ENCODE measurements around the gene CUL4A.

The CUL4A gene

GRCh38 chr13:113182046-113182445 lies 27.4 kb upstream of the CUL4A start (continued):
- no peak for TF ChIP-seq ZNF692 (tag by site-specific recombination; IDR thresholded peaks at IDR 0.05)
- no peak for TF ChIP-seq OSR2 (tag by site-specific recombination; IDR thresholded peaks at IDR 0.05)
- no peak for TF ChIP-seq ZNF837 (tag by site-specific recombination; IDR thresholded peaks at IDR 0.05)
- TF ChIP-seq, protein P1, sequence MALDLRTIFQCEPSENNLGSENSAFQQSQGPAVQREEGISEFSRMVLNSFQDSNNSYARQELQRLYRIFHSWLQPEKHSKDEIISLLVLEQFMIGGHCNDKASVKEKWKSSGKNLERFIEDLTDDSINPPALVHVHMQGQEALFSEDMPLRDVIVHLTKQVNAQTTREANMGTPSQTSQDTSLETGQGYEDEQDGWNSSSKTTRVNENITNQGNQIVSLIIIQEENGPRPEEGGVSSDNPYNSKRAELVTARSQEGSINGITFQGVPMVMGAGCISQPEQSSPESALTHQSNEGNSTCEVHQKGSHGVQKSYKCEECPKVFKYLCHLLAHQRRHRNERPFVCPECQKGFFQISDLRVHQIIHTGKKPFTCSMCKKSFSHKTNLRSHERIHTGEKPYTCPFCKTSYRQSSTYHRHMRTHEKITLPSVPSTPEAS (tag by site-specific recombination; IDR thresholded peaks at IDR 0.05) = no peak
- no peak for TF ChIP-seq GFI1B (tag by site-specific recombination; IDR thresholded peaks at IDR 0.05)
- no peak for TF ChIP-seq ZNF521 (tag by site-specific recombination; IDR thresholded peaks at IDR 0.05)
- TF ChIP-seq TRIM28 (IDR thresholded peaks at IDR 0.05; ENCODE audit: borderline replicate concordance, low read length) = no peak
- TF ChIP-seq ZNF560 (tag by site-specific recombination; IDR thresholded peaks at IDR 0.05; ENCODE audit: borderline replicate concordance) = no peak
- TF ChIP-seq BCL11A (tag by site-specific recombination; IDR thresholded peaks at IDR 0.05; ENCODE audit: low read depth) = no peak
- TF ChIP-seq ZFP69B (tag by site-specific recombination; IDR thresholded peaks at IDR 0.05) = no peak
- TF ChIP-seq ZNF366 (tag by site-specific recombination; conservative IDR thresholded peaks at IDR 0.05) = no peak

- Histone ChIP-seq H3K9me3 (ENCODE audit: control insufficient read depth, insufficient read depth, low read depth, low read length) (no peaks in the 10 kb centered on the region), H3K27ac (ENCODE audit: extremely low read depth, low read depth, low read length) (no peak overlapping the region), H3K4me1 (ENCODE audit: control insufficient read depth, insufficient read depth, low read length) (no peaks in the 10 kb centered on the region), H3K36me3 (ENCODE audit: control insufficient read depth in 2 of 2, insufficient read depth in 1 of 2, low read length in 2 of 2) (peaks cover 4 to 75% of the 10 kb centered on the region in 2 experiments), H3K4me3 (ENCODE audit: low read depth, low read length) (no peak overlapping the region)
- no peak for TF ChIP-seq ZNF830 (tag by site-specific recombination; IDR thresholded peaks at IDR 0.05; ENCODE audit: low read depth)
- no peak for TF ChIP-seq ZNF155 (tag by site-specific recombination; IDR thresholded peaks at IDR 0.05)
- no peak for TF ChIP-seq ZNF274 (IDR thresholded peaks at IDR 0.05; ENCODE audit: low read length)
- no peak for TF ChIP-seq ZNF274 (tag by site-specific recombination; IDR thresholded peaks at IDR 0.05; ENCODE audit: borderline replicate concordance)
- no peak for TF ChIP-seq ZNF473 (tag by site-specific recombination; IDR thresholded peaks at IDR 0.05)
- TF ChIP-seq ZNF416 (tag by site-specific recombination; IDR thresholded peaks at IDR 0.05) = no peak
- no peak for TF ChIP-seq SP2 (tag by site-specific recombination; IDR thresholded peaks at IDR 0.05)
- no peak for TF ChIP-seq TRIM28 (IDR thresholded peaks at IDR 0.05; ENCODE audit: borderline replicate concordance, low read length)
- no peak for TF ChIP-seq ZSCAN18 (tag by site-specific recombination; IDR thresholded peaks at IDR 0.05)
- TF ChIP-seq PRDM1 (tag by site-specific recombination; IDR thresholded peaks at IDR 0.05) = no peak
- TF ChIP-seq RBAK (tag by site-specific recombination; IDR thresholded peaks at IDR 0.05) = no peak
- TF ChIP-seq ZBTB26 (tag by site-specific recombination; optimal IDR thresholded peaks at IDR 0.05) = no peak
- no peak for TF ChIP-seq ZNF426 (tag by site-specific recombination; IDR thresholded peaks at IDR 0.05)
- no peak for TF ChIP-seq GLIS1 (tag by site-specific recombination; IDR thresholded peaks at IDR 0.05)
- no peak for TF ChIP-seq KLF9 (tag by site-specific recombination; IDR thresholded peaks at IDR 0.05; ENCODE audit: low read depth)
- ChIA-PET POLR2A (no interaction called here), CTCF (interaction anchor here (1.0 kb wide), 2 partner anchors 20 to 148 kb away, joined by 3 read pairs; no protein-coding TSS in a partner anchor)
These were observed 25.8 kb upstream of the CUL4A start for GRCh38 chr13:113183450-113184129.
